Body of pancreas (tissue), 4 donors: ENCODE data around the gene IGHMBP2.

Experiments used
- CTCF ChIP-seq, 7 experiments: fragments of 450-650 bp in 4 of 7; fragments of 200-600 bp in 3 of 7; sonication (generic) in 3 of 7; IDR thresholded peaks; one replicate each; pipeline ENCODE4 v1.5.1; 2016 to 2019; ENCODE audit warnings: antibody characterized with exemption in 7 of 7
- POLR2A ChIP-seq, 3 donors: fragments of 450-650 bp; IDR thresholded peaks; one replicate each; pipeline ENCODE4 v1.6.1; 2016; ENCODE audit warnings: antibody characterized with exemption in 3 of 3, mild to moderate bottlenecking in 2 of 3

DNA sequence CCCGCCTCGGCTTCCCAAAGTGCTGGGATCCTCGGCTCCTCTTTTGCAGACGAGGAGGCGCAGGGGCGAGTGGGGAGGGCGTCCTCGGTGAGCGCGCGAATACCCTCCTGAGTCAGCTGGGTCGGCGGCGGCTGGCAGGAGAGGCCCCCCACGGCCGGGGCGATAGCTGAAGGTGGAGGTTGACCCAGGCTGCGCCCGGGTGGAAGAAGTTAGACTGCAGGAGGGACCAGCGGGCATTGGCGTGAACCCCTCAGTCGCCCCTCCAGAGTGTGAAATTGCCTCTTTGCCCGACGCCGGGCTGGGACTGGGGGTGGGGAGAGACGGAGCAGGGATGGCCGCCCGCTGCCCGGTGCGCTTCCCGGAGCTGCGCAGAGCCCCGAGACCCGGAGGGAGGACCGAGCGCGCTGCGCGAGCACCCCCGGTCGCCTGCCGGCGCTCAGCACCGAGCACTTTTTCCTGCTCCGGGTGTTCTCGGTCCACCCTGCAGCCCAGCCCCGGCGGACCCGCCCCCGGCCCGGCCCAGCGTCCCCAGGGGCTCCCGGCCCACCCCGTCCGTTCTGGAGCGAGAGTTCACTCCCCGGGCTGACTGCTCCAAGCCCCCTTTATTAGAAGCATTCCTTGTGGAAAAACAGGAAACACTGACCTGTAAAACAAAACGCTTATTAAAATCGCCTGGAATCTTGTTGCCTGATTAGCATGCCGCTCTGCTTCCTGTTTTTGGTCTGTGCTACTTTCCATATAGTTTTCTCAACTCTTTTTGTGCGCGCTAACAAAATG lies 48.3 kb upstream of the IGHMBP2 start:
- peak in 3 of 7 experiments; percentile 13 to 38 (median 38) for TF ChIP-seq CTCF (IDR thresholded peaks at IDR 0.05)
- no peak for TF ChIP-seq POLR2A (IDR thresholded peaks at IDR 0.05)
